Heart left ventricle (tissue), 13 donors: ENCODE measurements around the gene MACC1.

Experiments
- POLR2A ChIP-seq, 2 donors: fragments of 450-650 bp; IDR thresholded peaks; one replicate each; pipeline ENCODE4 v1.6.1; 2017; ENCODE audit warnings: antibody characterized with exemption in 2 of 2, mild to moderate bottlenecking in 2 of 2, moderate library complexity in 2 of 2
- TF ChIP-seq, protein P1 (sequence below), 12 donors: fragments of 200-600 bp; sonication (generic) in 4 of 12; IDR thresholded peaks; one replicate each; pipeline versions ENCODE4 v1.5.0 to v1.8.0; 2018 to 2022; ENCODE audit warnings: antibody characterized with exemption in 12 of 12, mild to moderate bottlenecking in 5 of 12
- donor health status: ischemic (EF 13 %, LVEDD 7.1; RV severe dilation, severe dysfunction).
- donor health status: DM: no; HTN: yes; CAD: no.
- donor health status: DM: no; HTN: no; CAD: no.
- donor health status: ischemic (EF 25% LVEDD 6.9; RV normal size, moderate dysfunction).
- donor health status: ischemic (EF 25% LVEDD 5.7; RV mildly dilated, moderate dysfunction).
- donor health status: ischemic (EF 35%, LVEDD 5.7; RV mildly dilated, moderate dysfunction).
- donor health status: nonischemic (EF 11% LVEDD 7.7; RV severe dilation, severe dysfunction).
- donor health status: DM: yes; HTN: yes; CAD: no.
- donor health status: PGD.
- donor health status: ischemic (EF 29% LVEDD 5.4; RV normal size, mild dysfunction).
- donor health status: nonischemic (EF 23%, LVEDD 6.1; RV moderate dilation, normal function).

DNA sequence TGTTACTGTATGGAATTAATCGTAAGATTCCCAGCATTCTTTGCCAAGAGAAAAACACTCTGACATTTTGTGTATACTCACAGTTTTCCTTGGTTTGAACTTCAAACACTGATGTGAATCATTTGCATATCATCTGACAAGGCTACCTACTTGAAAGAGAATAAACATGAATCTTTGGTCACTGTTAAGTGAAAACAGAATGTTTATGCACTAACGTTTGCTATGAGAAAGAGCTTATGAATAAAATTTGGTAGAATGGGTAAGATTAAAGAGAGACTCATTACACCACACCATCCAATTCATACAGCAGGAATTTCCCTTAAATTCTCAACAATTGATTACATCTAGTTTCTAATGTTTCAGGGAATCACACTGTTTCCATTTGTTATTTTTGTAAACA is 46.6 kb downstream of the MACC1 start:
- TF ChIP-seq, protein P1, sequence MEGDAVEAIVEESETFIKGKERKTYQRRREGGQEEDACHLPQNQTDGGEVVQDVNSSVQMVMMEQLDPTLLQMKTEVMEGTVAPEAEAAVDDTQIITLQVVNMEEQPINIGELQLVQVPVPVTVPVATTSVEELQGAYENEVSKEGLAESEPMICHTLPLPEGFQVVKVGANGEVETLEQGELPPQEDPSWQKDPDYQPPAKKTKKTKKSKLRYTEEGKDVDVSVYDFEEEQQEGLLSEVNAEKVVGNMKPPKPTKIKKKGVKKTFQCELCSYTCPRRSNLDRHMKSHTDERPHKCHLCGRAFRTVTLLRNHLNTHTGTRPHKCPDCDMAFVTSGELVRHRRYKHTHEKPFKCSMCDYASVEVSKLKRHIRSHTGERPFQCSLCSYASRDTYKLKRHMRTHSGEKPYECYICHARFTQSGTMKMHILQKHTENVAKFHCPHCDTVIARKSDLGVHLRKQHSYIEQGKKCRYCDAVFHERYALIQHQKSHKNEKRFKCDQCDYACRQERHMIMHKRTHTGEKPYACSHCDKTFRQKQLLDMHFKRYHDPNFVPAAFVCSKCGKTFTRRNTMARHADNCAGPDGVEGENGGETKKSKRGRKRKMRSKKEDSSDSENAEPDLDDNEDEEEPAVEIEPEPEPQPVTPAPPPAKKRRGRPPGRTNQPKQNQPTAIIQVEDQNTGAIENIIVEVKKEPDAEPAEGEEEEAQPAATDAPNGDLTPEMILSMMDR (IDR thresholded peaks at IDR 0.05), result no peak
- TF ChIP-seq POLR2A (IDR thresholded peaks at IDR 0.05), result no peak
